Medulla oblongata (tissue), 1 donor: ENCODE results near the gene DOP1A.
"Not testable (repeated sequence)": the region's sequence is repeated elsewhere in the genome, so short reads cannot be mapped to it uniquely, and the experiment has no call there.

Experiments
- DNase-seq: peaks from one replicate; pipeline ENCODE4 v3.0.0-alpha.2; 2015; ENCODE audit errors: extremely low spot score

DOP1A gene

DNA sequence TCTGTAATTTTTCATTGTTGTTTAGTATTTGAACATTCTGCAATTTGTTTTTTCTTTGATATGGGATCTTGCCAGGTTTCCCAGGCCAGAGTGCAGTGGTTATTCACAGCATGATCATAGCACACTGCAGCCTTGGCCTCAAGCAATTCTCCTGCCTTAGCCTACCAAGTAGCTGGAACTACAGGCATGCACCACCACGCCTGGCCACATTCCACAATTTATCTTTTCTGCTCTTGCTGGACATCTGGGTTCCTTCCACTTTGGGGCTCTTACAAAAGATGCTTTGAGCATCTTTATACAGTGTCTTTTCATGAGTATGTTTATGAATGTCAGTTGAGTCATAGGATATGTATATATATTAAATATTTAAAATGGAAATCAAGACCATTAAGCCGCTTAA, 83.6 kb downstream of the DOP1A start:
- DNase-seq = no peak

DNA sequence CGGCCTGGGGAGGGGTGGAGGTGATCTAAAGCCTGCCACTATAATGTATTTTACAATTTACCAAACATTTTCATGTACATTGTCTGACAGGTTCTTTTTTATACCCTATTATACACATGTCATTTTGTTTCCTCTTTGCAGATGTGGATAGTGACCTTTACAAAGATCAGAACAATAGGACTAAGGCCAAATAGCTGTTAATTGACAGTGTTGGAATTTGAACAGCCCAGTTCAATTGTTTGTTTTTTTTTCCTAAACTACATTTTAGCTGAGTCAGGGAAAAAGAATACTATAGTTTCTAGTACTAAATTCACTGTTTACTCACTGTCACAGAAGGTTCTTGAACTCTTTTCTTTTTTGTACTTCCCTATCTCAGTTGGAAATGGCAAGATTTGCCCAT, 85.4 kb downstream of the DOP1A start:
- no peak for DNase-seq

DNA sequence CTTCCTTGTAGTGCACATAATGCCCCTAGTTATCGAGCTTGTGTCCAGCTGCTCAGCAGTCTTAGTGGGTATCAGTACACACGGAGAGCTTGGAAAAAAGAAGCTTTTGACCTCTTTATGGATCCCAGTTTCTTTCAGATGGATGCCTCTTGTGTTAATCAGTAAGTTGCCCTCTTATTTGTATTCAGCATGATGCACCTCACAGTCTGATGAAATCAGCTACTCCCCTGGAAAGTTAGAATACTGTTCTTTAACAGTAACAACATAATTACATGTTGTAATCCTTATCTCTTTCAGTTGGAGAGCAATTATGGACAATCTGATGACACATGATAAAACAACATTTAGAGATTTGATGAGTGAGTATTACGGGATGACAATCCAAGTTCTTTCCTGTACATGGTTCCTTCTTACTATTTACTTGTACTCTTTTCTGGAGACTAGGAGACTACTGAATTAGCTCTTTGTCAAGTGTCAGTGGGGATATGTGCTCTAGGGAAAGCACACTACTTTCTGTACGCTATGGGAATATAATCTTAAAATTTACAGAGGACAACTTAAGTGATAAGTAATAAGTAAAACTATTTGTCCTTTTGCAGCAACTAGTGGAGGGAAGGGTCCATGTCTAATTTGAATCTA, 86.5 kb downstream of the DOP1A start:
- peak; percentile 12 for DNase-seq

DNA sequence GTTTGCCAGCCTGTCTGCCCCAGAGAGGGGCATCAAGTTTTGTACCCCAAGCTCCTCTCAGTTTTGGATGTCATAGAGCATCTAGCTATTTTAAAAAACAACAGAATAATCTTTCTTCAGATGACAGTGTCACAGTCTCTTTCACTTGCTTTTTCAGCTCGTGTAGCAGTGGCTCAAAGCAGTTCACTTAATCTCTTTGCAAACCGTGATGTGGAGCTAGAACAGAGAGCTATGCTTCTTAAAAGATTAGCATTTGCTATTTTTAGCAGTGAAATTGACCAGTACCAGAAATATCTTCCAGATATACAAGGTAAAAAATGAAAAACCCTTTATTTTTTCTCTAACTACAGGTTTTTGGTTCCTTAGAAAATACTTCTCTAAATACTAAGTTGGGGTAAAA, 88.3 kb downstream of the DOP1A start:
- DNase-seq = no peak

DNA sequence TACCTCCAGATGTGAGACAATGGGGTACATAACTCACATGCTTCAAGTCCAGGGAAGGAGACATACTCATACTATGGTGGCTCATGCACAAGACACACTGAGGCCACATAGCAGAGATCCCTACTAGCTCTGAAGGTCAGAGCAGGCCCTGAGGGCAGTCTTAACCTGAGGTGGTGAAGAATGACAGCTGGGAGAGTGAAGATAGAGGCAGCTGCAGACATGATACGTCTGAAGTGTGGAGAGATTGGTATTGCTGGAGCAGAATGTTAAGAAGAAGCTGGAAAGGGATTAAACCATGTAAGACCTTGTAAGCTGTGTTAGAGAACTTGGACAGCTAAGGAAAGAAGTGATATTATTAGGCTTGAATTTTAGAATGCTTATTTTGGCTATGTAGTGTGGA, 92.7 kb downstream of the DOP1A start:
- DNase-seq = no peak

DNA sequence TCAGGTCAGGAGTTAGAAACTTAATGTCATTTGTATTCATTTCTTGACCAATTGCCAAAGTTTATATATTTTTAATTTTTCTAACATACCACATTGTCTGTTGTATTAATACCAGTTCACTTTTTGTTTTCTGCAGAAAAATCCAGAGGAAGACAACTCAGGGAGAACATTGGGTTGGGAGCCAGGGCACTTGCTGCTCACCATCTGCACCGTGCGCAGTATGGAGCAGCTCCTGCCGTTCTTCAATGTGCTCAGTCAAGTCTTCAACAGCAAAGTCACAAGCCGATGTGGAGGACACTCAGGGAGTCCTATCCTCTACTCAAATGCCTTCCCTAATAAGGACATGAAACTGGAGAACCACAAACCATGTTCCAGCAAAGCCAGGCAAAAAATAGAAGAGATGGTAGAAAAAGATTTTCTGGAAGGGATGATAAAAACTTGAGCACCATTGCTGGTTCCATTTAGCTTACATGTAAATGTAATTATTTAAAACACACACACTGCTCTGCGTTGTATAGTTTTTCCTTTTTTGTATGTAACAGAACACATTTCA, 100.3 kb downstream of the DOP1A start:
- no peak for DNase-seq

DNA sequence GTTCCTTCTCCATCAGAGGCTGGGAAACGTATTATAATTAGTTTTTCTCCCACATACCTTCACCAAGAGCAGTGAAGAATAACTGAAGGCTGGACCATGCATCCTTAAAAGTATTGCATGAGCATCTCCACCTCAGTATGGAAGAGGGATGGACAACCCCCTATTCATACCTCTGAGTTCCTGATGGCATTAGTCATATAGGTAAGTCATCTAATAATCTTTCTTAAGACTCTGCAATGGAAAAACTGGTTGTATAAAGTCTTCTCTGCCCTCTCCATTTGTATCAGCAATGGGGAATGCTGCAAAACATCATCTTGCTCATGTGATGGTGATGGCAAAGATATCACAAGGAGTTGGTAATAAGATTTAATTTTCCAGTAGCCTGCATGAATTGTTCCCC, 101.1 kb downstream of the DOP1A start:
- no peak for DNase-seq

DNA sequence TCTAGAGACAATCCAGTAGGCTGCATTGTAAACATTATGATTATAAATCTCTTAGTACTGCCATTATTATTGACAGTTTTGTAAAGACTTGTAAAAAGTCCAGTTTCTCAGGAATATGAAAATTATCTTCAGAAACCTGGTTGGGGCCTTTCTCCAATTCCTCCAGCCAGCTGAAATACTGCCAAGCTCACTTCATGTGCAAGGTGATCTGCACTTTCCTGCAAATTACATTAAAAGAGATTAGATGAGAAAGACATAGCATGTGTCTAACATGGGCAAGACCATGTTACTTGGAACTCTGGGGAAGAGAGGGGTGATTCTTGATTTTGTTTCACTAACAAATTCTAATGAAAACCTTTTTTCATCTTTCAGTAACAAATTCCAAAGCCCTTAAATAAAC, 101.6 kb downstream of the DOP1A start:
- no peak for DNase-seq

DNA sequence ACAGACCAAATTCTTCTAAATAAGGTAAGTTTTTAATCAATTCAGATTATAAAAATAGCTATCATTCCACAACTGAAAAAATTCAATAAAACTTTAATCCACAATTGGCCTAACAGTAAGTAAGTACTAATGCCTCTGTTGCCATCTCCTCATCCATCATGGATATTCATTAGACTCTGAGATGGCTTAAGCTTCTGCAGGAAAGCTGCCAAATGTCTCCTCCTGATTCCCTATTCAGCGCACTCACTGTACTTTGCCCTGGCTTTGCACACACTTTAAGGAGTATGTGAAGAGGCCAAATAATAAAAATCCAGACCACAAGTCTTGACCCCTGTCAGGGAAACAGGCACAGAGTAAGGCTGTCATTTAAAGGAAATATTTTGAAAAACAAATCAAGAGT, 102.0 kb downstream of the DOP1A start:
- peak; percentile 22 for DNase-seq

DNA sequence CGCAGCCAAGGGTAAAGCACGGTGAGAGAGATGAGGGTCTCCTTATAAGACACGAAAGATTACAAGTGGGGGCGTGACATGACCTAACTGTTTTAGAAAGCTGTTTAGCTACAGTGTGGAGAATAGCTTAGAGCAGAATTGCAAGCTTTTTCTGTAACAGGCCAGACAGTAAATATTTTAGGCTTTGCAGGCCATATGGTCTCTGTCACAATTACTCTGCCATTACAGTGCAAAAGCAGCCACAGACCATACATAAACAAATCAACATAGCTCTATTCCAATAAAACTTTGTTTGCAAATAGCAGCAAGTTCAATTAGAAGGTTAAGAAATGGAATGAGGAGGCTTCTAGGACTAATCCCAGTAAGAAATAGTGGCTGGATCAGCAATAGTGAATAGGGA, 108.8 kb downstream of the DOP1A start:
- no peak for DNase-seq

DNA sequence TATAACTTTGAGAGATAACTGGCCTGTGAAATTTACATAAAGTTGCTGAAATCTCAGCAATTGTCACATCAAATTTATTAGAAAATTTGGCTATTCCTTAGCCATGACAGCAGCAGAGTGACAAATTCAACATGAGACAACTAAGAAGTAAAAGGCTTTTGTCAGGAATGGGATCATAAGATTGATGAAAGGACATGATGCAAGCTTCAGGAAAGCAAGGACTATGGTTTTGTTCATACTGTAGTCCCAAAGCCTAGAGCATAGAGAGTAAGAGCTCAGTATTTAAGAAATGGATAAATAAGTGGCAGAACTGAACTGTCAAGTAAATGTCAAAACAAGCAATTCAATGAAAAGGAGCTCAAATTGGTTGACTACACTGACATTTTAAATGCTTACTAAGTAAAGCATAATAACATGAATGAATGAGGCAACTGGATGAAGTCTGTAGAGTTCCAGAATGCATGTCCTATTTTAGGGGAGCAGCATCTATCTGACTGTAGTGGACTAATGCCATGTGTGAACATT, 113.0 kb downstream of the DOP1A start:
- DNase-seq = no peak

DNA sequence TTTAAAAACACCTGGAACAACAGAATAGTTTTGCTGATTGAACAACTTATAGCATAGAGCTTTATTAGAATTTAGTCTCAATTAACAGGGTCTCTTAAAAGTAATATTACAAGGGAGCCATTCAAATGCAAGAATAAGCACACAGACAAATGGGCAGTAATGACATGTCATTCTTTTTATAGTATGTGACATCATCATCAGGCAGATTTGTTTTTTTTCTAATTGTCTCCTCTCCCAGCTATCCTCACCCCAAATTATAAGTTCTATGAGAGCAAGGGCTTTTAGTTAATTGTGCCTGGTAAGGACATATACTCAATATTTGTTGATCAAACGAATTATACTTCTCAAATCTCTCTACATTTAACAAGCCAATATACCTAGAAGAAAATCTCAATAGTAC, 114.6 kb downstream of the DOP1A start:
- no peak for DNase-seq

DNA sequence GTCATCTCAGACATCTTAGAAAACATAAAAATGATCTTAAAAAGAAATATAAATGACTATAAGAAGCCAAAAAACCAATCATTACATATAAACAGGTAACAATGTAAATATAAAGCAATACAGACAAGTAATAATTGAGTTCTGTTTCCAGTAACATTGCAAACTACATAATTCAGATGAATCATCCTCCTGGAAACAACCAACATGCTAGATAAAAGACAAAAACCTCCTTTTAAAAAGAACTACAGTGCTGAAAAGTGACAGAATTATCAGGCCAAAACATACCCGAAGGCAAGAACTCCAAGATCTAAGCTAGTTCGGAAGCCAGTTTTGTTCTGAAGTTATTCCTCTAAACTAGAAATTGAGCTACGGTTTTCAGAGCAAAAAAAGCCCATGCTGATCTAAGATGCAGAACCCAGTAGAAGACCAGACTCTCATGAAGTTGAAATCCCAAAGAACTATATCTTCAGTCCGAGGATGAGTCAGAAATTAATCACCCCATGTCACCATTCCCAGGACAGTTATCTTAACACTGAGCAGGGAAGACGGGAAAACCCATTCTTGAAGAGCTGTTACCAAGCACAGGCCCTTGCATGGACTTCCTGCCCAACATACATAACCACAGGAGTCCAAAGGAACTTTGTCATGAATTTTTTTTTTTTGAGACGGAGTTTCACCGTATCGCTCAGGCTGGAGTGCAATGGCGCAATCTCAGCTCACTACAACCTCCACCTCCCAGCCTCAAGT, 115.8 kb downstream of the DOP1A start:
- DNase-seq = no peak

DNA sequence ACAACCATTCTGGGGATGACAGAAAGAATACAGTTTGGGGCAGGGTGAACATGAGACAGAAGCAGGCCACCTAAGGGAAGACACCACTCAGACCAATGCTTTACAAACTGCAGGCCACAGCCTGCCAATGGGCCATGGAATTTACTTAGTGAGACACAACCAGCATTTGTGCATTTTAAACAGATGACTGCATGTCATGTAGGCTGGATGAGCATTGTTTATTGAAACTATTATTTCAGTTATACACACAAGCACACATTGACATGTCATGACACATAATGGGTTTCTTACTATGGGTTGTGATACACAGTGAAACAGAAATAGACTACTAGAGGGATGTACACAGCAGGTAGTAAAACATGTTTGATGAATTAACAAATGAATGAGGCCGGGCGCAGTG, 117.6 kb downstream of the DOP1A start:
- no peak for DNase-seq

DNA sequence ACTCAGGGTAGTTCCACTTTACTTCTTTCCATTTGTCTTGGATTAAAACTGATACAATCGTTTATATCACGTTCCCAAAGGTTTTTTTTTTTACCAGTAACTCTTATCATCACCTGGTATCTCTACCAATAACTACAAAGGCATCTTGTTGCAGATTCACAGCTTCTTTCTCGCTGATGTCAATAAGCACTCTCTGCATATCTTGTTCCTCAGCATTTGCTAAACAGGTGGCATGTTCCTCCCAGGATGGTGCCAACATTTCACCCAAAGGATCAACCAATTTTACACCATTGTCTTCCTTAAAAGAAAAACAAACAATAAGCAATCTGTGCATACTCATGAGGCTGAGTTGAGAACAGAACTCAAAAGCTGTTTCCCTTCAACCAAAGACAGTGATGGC, 121.0 kb downstream of the DOP1A start:
- no peak for DNase-seq

DNA sequence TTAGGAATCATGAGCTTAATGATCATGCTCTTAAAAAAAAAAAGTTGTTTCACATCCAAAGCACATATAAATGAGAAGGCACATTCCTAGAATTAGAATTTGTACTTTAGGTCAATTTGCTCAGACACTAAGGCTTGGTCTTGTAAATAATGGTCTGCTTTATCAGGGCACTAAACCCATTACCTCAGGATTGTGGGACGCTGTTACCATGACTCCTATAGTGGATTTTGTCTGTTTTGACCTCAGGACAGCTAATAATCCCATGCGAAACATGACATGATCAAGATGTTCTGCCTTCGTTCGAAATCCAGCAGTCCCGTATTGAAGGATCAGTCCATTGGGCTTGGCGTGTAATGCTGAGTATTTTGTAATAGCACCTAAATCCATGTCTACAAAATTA, 123.2 kb downstream of the DOP1A start:
- DNase-seq = no peak

DNA sequence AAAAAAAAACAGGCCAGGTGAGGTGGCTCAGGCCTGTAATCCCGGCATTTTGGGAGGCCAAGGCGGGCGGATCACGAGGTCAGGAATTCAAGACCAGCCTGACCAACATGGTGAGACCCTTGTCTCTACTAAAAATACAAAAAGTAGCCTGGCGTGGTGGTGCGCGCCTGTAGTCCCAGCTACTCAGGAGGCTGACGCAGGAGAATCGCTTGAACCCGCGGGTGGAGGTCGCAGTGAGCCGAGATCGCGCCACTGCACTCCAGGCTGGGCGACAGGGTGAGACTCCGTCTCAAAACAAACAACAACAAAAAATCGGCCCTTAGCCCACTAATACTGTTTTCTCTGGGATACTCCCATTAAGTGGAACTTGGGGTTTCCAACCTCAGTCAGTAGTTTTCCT, 124.5 kb downstream of the DOP1A start:
- DNase-seq = not testable (repeated sequence)

DNA sequence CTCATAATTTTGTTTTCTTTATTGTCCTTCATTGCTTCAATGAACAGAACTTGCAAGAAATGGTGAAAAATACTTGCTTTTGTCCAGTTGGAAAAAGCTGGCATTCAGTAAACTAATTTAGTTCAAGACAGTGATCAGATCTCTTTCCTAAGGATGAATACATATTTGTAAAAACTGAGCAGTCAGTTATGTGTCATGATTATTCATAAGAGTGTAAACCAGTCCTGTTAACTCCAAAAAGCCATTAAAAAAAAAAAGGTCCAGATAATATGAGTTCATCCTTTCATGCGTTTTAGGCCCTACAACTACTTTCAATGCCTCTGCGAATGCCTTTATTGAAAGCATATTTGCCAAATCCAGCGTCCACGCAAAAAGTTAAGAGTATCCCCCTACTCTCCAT, 125.0 kb downstream of the DOP1A start:
- DNase-seq = no peak

DNA sequence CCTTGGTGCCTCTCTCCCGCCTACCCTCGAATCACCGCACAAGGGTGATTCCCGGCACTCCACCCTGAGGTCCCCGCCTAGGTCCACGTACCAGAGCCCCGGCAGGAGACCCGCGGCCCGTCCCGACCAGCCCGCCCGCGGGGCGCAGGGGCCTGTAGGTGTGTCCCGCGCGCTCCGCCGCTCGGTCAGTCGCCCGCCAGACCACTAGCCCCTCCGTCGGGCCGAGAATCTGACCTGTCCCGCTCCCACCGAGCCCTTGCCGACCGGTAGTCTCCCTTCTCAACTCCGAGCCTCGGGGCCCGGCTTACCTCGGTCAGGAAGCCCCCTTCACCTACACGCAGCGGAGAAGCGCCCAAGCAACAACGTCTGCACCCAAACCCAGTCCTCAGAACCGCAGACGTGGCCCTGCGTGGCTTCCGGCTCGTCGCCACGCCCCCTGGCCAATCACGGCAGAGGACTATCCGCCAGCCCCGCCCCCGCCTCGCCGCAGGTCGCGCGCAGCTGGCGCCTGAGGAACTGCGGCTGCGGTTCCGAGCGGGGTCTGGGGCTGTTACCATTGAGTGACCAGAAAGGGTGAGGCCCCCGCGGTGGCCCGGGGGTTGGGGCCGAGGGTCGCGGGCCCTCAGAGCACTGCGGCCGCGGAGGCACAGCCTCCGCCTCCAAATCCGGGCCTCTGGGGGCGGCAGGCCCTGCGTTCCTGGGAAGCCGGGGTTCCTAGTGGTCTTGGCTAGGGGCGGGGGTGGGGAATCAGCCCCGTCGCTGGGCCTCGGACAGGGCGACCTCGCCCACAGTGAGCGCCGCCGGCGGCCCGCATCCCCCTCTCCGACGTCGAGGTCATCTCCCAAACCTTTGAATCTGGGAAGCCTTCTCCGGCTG, 125.6 kb downstream of the DOP1A start, which contains the start of the genes PGM3 and RWDD2A:
PGM3 (minus strand) TSS at position 395 of the 876 bp plus-strand sequence. CDS start 2,253 bp downstream, outside the sequence.
RWDD2A (plus strand) TSS at position 487 of the 876 bp plus-strand sequence. CDS start 1,095 bp downstream, outside the sequence.
- peak; percentile 95 for DNase-seq

DNA sequence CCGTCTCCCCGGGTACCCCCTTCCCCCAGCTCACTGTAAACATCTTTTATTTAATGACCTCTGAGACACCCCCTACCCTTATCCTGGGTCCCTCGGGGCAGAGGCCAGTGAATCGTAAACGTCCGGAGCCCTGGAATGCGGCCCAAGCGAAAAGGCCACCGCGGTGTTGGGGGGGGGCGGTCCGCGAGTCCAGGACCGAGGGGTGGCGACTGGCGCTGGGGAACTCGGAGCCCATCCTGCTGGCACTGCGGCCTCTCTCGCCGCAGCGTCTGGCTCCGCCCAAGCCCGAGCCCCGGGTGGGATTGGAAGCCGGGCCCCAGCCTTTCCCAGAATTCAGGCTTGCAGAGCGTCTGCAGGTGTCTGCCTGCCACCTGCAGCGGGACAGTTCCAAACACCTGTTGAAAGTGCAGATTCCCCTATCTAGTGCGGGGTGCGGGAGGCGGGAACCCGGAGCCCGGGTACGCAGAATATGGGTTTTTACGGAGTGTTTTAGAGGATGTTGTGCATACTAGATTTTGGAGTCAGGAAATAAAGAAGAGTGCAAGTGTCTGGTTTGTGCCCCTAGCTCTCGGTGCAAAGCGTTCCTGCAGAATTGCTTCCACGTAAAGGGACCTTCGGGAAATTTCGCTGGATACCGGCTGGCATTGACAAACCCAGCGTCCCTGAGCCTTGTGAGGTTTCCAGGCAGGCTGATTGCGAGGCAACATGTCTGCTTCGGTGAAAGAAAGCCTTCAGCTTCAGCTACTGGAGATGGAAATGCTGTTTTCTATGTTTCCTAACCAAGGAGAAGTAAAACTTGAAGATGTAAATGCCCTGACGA, 126.5 kb downstream of the DOP1A start:
- DNase-seq = peak; percentile 38
